ENCODE measurements around the gene SCYL1. TPM values are rescaled to one million over a fixed set of nuclear protein-coding genes. Genes with fewer than 3 reads are reported as not detected.
A peak's percentile ranks its signal among the peaks of the same experiment; 100 is the strongest.

Gene SCYL1
- total RNA-seq, 1 donor from 2014 or later, result 16.9 TPM

DNA sequence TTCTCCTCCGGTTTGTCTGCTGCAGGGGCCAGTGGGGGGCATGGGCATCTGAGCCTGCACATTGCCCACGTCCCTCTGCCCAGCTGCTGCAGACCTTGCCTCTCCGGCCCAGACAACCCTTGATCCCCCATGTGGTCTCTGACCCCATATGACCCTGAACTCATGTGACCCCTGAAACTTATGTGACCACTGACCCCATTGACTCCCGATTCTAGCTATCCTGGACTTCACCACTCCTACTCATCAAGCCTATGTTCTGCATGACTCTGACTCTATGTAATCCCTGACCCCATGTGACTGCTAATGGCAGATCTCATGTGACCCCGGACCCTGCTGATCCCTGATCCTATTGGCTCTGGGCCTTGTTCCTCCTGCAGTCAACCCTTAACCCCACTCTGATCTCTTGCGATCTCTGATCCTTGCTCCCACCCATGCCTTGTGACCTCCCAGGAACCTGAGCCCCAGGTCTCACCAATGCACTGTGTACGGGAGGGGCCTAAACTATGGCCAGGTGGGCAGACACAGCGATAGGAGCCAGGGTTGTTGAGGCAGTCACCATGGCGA, 27.6 kb downstream of the SCYL1 start:
- H3F3A ChIP-seq (ENCODE audit: low read depth), result peaks cover 36% of the 10 kb centered on the region
- H3K9ac ChIP-seq, result no peak overlapping the region
- Mint-ChIP-seq H3K27ac (peak overlapping the region; percentile 35), H3K4me1 (peaks cover 53% of the 10 kb centered on the region), H3K9me3 (no peaks in the 10 kb centered on the region), H3K4me3 (peak overlapping the region; percentile 59), H3K27me3 (ENCODE audit: insufficient read depth, low read depth) (peaks cover 37% of the 10 kb centered on the region), H3K36me3 (peaks cover 9% of the 10 kb centered on the region)
- no peak for DNase-seq (ENCODE audit: low spot score)
- no peak overlapping the region for H2AFZ ChIP-seq (replicated peaks)
- H3K9me3 ChIP-seq (ENCODE audit: low read depth), result no peaks in the 10 kb centered on the region
- H3K27me3 ChIP-seq, result peaks cover 98% of the 10 kb centered on the region
- no peaks in the 10 kb centered on the region for H3K36me3 ChIP-seq
- H4K20me1 ChIP-seq (ENCODE audit: low read depth), result peaks cover 28% of the 10 kb centered on the region
- no peak overlapping the region for H3K27ac ChIP-seq
- TF ChIP-seq EZH2 (IDR thresholded peaks at IDR 0.05) (no peak), EZH2phosphoT487 (IDR thresholded peaks at IDR 0.05) (no peak)
- TF ChIP-seq, protein P1, sequence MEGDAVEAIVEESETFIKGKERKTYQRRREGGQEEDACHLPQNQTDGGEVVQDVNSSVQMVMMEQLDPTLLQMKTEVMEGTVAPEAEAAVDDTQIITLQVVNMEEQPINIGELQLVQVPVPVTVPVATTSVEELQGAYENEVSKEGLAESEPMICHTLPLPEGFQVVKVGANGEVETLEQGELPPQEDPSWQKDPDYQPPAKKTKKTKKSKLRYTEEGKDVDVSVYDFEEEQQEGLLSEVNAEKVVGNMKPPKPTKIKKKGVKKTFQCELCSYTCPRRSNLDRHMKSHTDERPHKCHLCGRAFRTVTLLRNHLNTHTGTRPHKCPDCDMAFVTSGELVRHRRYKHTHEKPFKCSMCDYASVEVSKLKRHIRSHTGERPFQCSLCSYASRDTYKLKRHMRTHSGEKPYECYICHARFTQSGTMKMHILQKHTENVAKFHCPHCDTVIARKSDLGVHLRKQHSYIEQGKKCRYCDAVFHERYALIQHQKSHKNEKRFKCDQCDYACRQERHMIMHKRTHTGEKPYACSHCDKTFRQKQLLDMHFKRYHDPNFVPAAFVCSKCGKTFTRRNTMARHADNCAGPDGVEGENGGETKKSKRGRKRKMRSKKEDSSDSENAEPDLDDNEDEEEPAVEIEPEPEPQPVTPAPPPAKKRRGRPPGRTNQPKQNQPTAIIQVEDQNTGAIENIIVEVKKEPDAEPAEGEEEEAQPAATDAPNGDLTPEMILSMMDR (IDR thresholded peaks at IDR 0.05), result no peak
- H3K4me3 ChIP-seq, result no peak overlapping the region
- peaks cover 22% of the 10 kb centered on the region for H3K4me1 ChIP-seq
- no peaks in the 10 kb centered on the region for H3K79me2 ChIP-seq (ENCODE audit: low read depth)
- no peak overlapping the region for H3K4me2 ChIP-seq

DNA sequence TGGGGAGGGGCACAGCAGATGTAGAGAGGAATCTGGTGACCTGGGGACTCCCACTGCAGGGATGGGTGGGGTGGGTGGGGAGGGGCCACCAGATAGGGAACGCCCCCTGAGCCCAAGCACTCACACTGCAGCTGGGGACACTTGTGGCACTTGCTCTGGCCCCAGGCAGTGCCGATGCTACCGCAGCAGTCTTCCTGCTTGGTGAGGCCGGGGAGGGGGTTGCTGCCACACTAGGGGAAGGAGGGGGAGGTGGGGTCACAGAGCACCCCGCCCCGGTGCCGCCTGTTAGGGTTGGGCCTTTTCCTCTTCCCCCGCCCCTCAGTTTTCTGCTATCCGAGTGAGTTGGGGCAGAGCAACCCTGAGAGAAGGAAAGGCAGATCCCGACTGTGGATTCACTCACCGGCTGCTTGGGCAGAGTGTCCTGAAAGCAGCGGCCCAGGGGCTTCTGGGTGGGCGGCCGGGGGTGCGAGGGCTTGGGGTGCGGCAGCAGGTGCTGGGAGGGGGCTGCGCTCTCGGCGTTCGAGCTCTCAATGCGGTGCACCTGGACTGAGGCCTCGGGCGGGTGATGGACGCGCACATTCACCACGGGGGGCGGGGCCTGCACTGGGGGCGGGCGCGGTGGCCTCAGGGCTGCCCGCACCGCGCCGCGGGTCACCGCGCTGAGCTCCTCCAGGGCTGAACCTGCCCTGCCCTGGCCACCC, 28.6 kb downstream of the SCYL1 start:
- H3K4me3 Mint-ChIP-seq, result no peak overlapping the region
- TF ChIP-seq EZH2 (IDR thresholded peaks at IDR 0.05), result no peak
- no peak for TF ChIP-seq EZH2phosphoT487 (IDR thresholded peaks at IDR 0.05)
- TF ChIP-seq, protein P1 (IDR thresholded peaks at IDR 0.05), result no peak
- H3K9me3 ChIP-seq (ENCODE audit: low read depth), result no peaks in the 10 kb centered on the region
- H2AFZ ChIP-seq (replicated peaks), result no peak overlapping the region
- H3K9ac ChIP-seq, result no peak overlapping the region
- peaks cover 37% of the 10 kb centered on the region for H3F3A ChIP-seq (ENCODE audit: low read depth)
- H3K27ac Mint-ChIP-seq, result no peak overlapping the region
- peaks cover 22% of the 10 kb centered on the region for H3K4me1 ChIP-seq
- no peak overlapping the region for H3K27ac ChIP-seq
- peaks cover 6% of the 10 kb centered on the region for H3K36me3 Mint-ChIP-seq
- H3K36me3 ChIP-seq, result no peaks in the 10 kb centered on the region
- H3K27me3 Mint-ChIP-seq (ENCODE audit: insufficient read depth, low read depth), result peaks cover 31% of the 10 kb centered on the region
- peak; percentile 63 for DNase-seq (ENCODE audit: low spot score)
- H4K20me1 ChIP-seq (ENCODE audit: low read depth), result peaks cover 20% of the 10 kb centered on the region
- no peaks in the 10 kb centered on the region for H3K9me3 Mint-ChIP-seq
- H3K79me2 ChIP-seq (ENCODE audit: low read depth), result no peaks in the 10 kb centered on the region
- peaks cover 97% of the 10 kb centered on the region for H3K27me3 ChIP-seq
- H3K4me2 ChIP-seq, result peak overlapping the region; percentile 77
- H3K4me3 ChIP-seq, result peak overlapping the region; percentile 40
- peaks cover 48% of the 10 kb centered on the region for H3K4me1 Mint-ChIP-seq

DNA sequence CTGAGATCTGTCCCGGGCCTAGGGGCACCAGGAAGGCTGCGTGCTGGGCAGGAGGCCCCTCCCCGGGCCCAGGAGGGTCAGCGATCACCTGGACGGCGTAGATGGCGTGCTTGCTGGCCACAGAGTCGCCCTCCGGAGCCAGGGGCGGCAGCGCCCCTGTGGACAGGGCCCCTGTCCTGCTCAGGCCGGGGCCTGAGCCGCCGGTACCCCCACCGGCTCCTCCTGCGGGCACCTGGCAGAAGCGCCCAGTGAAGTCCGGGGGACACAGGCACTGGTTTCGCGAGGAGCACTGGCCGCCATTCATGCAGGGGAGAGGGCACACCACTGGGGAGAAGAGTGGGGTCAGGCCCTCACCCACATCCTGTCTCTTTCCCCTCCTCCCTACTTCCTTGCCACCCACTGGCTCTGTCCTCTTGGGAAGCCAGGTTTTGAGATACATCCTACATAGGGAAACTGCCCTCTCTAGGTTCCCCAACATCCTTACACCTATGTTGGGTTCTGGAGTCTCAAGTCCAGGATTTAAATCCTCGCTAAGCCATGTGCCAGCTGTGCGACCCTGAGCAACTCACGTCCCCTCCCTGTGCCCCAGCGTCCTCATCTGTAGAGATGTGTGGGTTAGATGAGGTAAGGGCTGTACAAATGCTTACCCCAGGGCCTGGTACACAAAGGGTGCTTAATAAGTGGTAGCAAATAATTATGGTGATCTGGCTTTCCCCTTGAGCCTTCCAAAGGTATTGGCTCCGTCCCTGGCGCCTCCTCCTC, 29.4 kb downstream of the SCYL1 start:
- H3K9me3 Mint-ChIP-seq, result no peaks in the 10 kb centered on the region
- peaks cover 96% of the 10 kb centered on the region for H3K27me3 ChIP-seq
- peaks cover 17% of the 10 kb centered on the region for H4K20me1 ChIP-seq (ENCODE audit: low read depth)
- H3K4me2 ChIP-seq, result peak overlapping the region; percentile 77
- H3K36me3 ChIP-seq, result no peaks in the 10 kb centered on the region
- H3K4me1 ChIP-seq, result peaks cover 29% of the 10 kb centered on the region
- H3K27ac Mint-ChIP-seq, result peak overlapping the region; percentile 33
- H3K36me3 Mint-ChIP-seq, result peaks cover 6% of the 10 kb centered on the region
- H3K79me2 ChIP-seq (ENCODE audit: low read depth), result no peaks in the 10 kb centered on the region
- H3K9me3 ChIP-seq (ENCODE audit: low read depth), result no peaks in the 10 kb centered on the region
- peak overlapping the region; percentile 40 for H3K4me3 ChIP-seq
- TF ChIP-seq, protein P1 (IDR thresholded peaks at IDR 0.05), result no peak
- no peak for TF ChIP-seq EZH2phosphoT487 (IDR thresholded peaks at IDR 0.05)
- peak; percentile 25 for TF ChIP-seq EZH2 (IDR thresholded peaks at IDR 0.05)
- H3K9ac ChIP-seq, result no peak overlapping the region
- DNase-seq (ENCODE audit: low spot score), result no peak
- H3K27ac ChIP-seq, result no peak overlapping the region
- H3K4me3 Mint-ChIP-seq, result peak overlapping the region; percentile 28
- H3K27me3 Mint-ChIP-seq (ENCODE audit: insufficient read depth, low read depth), result peaks cover 27% of the 10 kb centered on the region
- peaks cover 39% of the 10 kb centered on the region for H3F3A ChIP-seq (ENCODE audit: low read depth)
- peaks cover 50% of the 10 kb centered on the region for H3K4me1 Mint-ChIP-seq
- H2AFZ ChIP-seq (replicated peaks), result no peak overlapping the region

Data from neural progenitor cell (in vitro differentiated cells).